HepG2 (cell line): ENCODE results near the gene ZBTB20. TPM values are rescaled to one million over a fixed set of nuclear protein-coding genes. Genes with fewer than 3 reads are reported as not detected.

ENCODE experiments used
- ATAC-seq: fragments of 200-7000 bp; cut with Tn5 transposase; 3 replicates; pipeline ENCODE4 v1.9.1; 2020; ENCODE audit warnings: mild to moderate bottlenecking, moderate library complexity
- BruUV-seq: library from RNA; stranded (reverse); fragments of 400-500 nt; replicated peaks from 2 replicates; lab custom pipeline; 2021; lab: Mats Ljungman, UMichigan
- CTCF ChIA-PET: fragments of 300-600 bp; formaldehyde crosslinking; extraction: SDS; loops from one replicate; lab custom pipeline; 2021; ENCODE audit warnings: low total read pairs, inconsistent platforms, low intra/inter-chr PET ratio; lab: Yijun Ruan, JAX
- POLR2A ChIA-PET: fragments of 350-600 bp; sonication (Branson Sonifier 250); formaldehyde crosslinking; loops from one replicate; lab custom pipeline; 2020; ENCODE audit warnings: antibody characterized with exemption, inconsistent platforms; lab: Yijun Ruan, JAX
- DNase-seq: peaks from one replicate; pipeline ENCODE4 v3.0.0-alpha.2; 2015; ENCODE audit warnings: low spot score
- FAIRE-seq: peaks from 3 replicates; lab custom pipeline; 2011; peaks lifted over from hg19 to GRCh38; lab: Jason Lieb, UNC
- H2AFZ ChIP-seq: one replicate; pipeline ENCODE4 v1.6.1; 2011; ENCODE audit warnings: low read length, inconsistent platforms
- H3K27ac ChIP-seq: fragments of 300-600 bp; 3 replicates; pipeline ENCODE4 v1.8.0; 2011; ENCODE audit warnings: mixed run types, mild to moderate bottlenecking, mixed read lengths, low read length, inconsistent platforms; ENCODE audit not compliant: insufficient read depth; ENCODE audit errors: extremely low read length
- H3K27me3 ChIP-seq, 2 experiments: fragments of 200-600 bp in 1 of 2; 2 replicates in 1 of 2; 3 replicates in 1 of 2; pipeline versions ENCODE4 v1.6.0 to v1.8.0; 2011; ENCODE audit warnings: low read length in 2 of 2, mild to moderate bottlenecking in 2 of 2, moderate library complexity in 2 of 2, inconsistent platforms in 1 of 2; ENCODE audit not compliant: insufficient read depth in 2 of 2, control insufficient read depth in 1 of 2
- H3K36me3 ChIP-seq, 2 experiments: fragments of 200-600 bp in 1 of 2; replicated peaks in 1 of 2; 2 replicates in 1 of 2; 3 replicates in 1 of 2; pipeline versions ENCODE4 v1.5.1 to v1.8.0; 2011; ENCODE audit warnings: low read length in 2 of 2, inconsistent platforms in 1 of 2; ENCODE audit not compliant: insufficient read depth in 2 of 2, control insufficient read depth in 1 of 2
- H3K4me1 ChIP-seq: 2 replicates; pipeline ENCODE4 v1.5.1; 2012; ENCODE audit warnings: low read length, inconsistent platforms; ENCODE audit not compliant: insufficient read depth
- H3K4me2 ChIP-seq: 2 replicates; pipeline ENCODE4 v1.6.0; 2011; ENCODE audit warnings: low read depth, low read length, inconsistent platforms
- H3K4me3 ChIP-seq, 3 experiments: fragments of 200-600 bp in 1 of 3; sonication (generic), shearing (Covaris generic) in 1 of 3; replicated peaks in 1 of 3; 2 replicates each; pipeline ENCODE4 v1.5.1; 2011 to 2016; ENCODE audit warnings: low read length in 3 of 3, inconsistent platforms in 2 of 3, low read depth in 2 of 3, mild to moderate bottlenecking in 2 of 3, control low read depth in 1 of 3, mixed read lengths in 1 of 3; ENCODE audit not compliant: insufficient read depth in 1 of 3
- H3K79me2 ChIP-seq: one replicate; pipeline ENCODE4 v1.6.1; 2011; ENCODE audit warnings: low read length, inconsistent platforms; ENCODE audit not compliant: insufficient read depth
- H3K9ac ChIP-seq: 2 replicates; pipeline ENCODE4 v1.6.0; 2011; ENCODE audit warnings: mild to moderate bottlenecking, low read depth, low read length, inconsistent platforms; ENCODE audit not compliant: insufficient read depth
- H3K9me3 ChIP-seq: 2 replicates; pipeline ENCODE4 v1.5.1; 2012; ENCODE audit warnings: mild to moderate bottlenecking, low read length
- H4K20me1 ChIP-seq: 2 replicates; pipeline ENCODE4 v1.6.0; 2011; ENCODE audit warnings: inconsistent platforms, mild to moderate bottlenecking, low read length, moderate library complexity; ENCODE audit not compliant: insufficient read depth
- BHLHE40 ChIP-seq: IDR thresholded peaks from 2 replicates; pipeline ENCODE4 v1.6.1; 2011; ENCODE audit warnings: low read length, improper control_type of control experiment
- HMG20B ChIP-seq: conservative IDR thresholded peaks from 2 replicates; pipeline ENCODE4 v1.6.1; 2016; ENCODE audit warnings: missing genetic modification reagents, missing compliant biosample characterization
- KMT2A ChIP-seq: sonication (generic); formaldehyde crosslinking; IDR thresholded peaks from 2 replicates; pipeline ENCODE4 v1.4.0; 2020; ENCODE audit warnings: missing genetic modification reagents
- NCOR1 ChIP-seq: fragments of 200-600 bp; sonication (generic); IDR thresholded peaks from 2 replicates; pipeline ENCODE4 v1.7.0; 2017; ENCODE audit warnings: antibody characterized with exemption, low read length, borderline replicate concordance
- NFKB2 ChIP-seq: sonication (generic); formaldehyde crosslinking; IDR thresholded peaks from 2 replicates; pipeline ENCODE4 v1.4.0; 2020; ENCODE audit warnings: missing genetic modification reagents, borderline replicate concordance
- RBM22 ChIP-seq: fragments of 200-400 bp; formaldehyde crosslinking; optimal IDR thresholded peaks from 2 replicates; pipeline ENCODE3; 2017; ENCODE audit warnings: mild to moderate bottlenecking, low read length, moderate library complexity
- RELA ChIP-seq: sonication (generic); formaldehyde crosslinking; IDR thresholded peaks from 2 replicates; pipeline ENCODE4 v1.4.0; 2020; ENCODE audit warnings: missing genetic modification reagents
- ZNF367 ChIP-seq: sonication (generic); formaldehyde crosslinking; IDR thresholded peaks from 2 replicates; pipeline ENCODE4 v1.4.0; 2020; ENCODE audit warnings: missing genetic modification reagents, borderline replicate concordance
- ZNF460 ChIP-seq: sonication (generic); formaldehyde crosslinking; IDR thresholded peaks from 2 replicates; pipeline ENCODE4 v1.5.1; 2020; ENCODE audit warnings: missing genetic modification reagents, mild to moderate bottlenecking, borderline replicate concordance
- WGBS: methylation state at CpG from one replicate; pipeline ENCODE4 v1.1.6; 2017; ENCODE audit warnings: low lambda C conversion rate; 5-methylcytosine and 5-hydroxymethylcytosine counted together
- in situ Hi-C: cut with HindIII; loops from 2 replicates; pipeline ENCODE4 v1.10.0; 2017; ENCODE audit warnings: low pct_unique_long_range_greater_than_20kb; ENCODE audit not compliant: extremely low pct_ligation_motif_present
- intact Hi-C: fragments of 100-400 bp; cut with micrococcal nuclease; formaldehyde crosslinking; loops from one replicate; pipeline ENCODE4 v1.10.0; 2022; ENCODE audit not compliant: unreplicated experiment
- polyA plus RNA-seq, 8 experiments: library from polyadenylated mRNA; depleted of rRNA in 3 of 8; stranded (reverse) in 7 of 8; unstranded in 1 of 8; fragments of >200 nt; fragmentation: Illumina TruSeq in 4 of 8; extraction: Trizol in 4 of 8; gene quantifications; 2 replicates each; pipeline versions ENCODE4 v1.2.1 to v1.2.3, GENCODE V29; 2011 to 2016; ENCODE audit warnings: low read depth in 4 of 8, missing spikeins in 1 of 8, mixed read lengths in 1 of 8; ENCODE audit not compliant: insufficient read depth in 1 of 8
- total RNA-seq, 5 experiments: library from RNA; depleted of rRNA; stranded (reverse); fragments of >200 nt; fragmentation: Illumina TruSeq; extraction: Trizol; gene quantifications; 2 replicates each; pipeline ENCODE4 v1.2.3, GENCODE V29; 2016; ENCODE audit warnings: low read depth in 1 of 5
- TF ChIP-seq, protein P1 (sequence below): sonication (generic); formaldehyde crosslinking; IDR thresholded peaks from 2 replicates; pipeline ENCODE4 v1.9.0; 2022; ENCODE audit warnings: missing genetic modification reagents, mild to moderate bottlenecking, borderline replicate concordance
- TF ChIP-seq, protein P2 (sequence below): sonication (generic); formaldehyde crosslinking; IDR thresholded peaks from 2 replicates; pipeline ENCODE4 v1.4.0; 2020; ENCODE audit warnings: missing genetic modification reagents, borderline replicate concordance

The ZBTB20 gene
- total and polyA plus RNA-seq, 2 of the 13 experiments (the other 11 are each of a cell fraction or from before 2014, with no cell fraction given), result 1.9 to 8.8 TPM

DNA sequence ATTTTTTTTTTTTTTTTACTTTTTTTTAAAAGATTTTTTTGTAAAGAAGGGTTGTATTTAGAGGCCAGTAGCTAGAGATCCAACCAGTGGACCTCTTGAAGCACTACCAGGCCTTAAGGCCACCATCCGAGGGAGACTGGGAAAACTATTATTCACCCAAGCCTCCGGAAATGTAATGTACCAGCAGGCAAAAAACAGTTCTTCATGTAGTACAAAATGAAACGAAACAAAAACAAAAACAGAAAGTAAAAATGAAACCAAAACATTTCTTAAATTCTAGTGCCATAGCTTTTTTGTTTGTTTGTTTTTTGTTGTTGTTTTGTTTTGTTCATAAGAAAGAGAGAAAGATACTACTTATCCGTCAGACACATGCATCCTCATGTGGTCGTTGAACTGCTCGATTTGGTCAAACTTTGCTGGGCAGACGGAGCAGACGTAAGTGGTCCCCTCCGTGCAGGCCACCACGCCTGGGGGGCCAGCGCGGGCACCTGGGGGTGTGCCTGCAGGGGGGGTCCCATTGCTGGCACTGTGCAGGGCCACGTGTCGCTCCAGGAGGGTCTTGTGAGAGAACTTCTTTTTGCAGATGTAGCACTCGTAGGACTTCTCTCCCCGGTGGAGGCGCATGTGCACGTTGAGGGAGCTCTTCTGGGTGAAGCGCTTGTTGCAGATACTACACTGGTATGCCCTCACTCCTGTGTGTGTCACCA is 808.3 kb downstream of the ZBTB20 start:
- no peak for FAIRE-seq
- TF ChIP-seq HMG20B (CRISPR knock-in tag), result no peak
- TF ChIP-seq ZNF367 (CRISPR knock-in tag), result no peak
- no peak for TF ChIP-seq RBM22
- no peak for TF ChIP-seq NFKB2 (CRISPR knock-in tag)
- no peak for TF ChIP-seq BHLHE40
- TF ChIP-seq NCOR1, result no peak
- TF ChIP-seq, protein P1, sequence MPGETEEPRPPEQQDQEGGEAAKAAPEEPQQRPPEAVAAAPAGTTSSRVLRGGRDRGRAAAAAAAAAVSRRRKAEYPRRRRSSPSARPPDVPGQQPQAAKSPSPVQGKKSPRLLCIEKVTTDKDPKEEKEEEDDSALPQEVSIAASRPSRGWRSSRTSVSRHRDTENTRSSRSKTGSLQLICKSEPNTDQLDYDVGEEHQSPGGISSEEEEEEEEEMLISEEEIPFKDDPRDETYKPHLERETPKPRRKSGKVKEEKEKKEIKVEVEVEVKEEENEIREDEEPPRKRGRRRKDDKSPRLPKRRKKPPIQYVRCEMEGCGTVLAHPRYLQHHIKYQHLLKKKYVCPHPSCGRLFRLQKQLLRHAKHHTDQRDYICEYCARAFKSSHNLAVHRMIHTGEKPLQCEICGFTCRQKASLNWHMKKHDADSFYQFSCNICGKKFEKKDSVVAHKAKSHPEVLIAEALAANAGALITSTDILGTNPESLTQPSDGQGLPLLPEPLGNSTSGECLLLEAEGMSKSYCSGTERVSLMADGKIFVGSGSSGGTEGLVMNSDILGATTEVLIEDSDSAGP (CRISPR knock-in tag), result no peak
- TF ChIP-seq RELA, result no peak
- no peak for TF ChIP-seq ZNF460 (CRISPR knock-in tag)
- TF ChIP-seq KMT2A (CRISPR knock-in tag), result no peak
- TF ChIP-seq, protein P2, sequence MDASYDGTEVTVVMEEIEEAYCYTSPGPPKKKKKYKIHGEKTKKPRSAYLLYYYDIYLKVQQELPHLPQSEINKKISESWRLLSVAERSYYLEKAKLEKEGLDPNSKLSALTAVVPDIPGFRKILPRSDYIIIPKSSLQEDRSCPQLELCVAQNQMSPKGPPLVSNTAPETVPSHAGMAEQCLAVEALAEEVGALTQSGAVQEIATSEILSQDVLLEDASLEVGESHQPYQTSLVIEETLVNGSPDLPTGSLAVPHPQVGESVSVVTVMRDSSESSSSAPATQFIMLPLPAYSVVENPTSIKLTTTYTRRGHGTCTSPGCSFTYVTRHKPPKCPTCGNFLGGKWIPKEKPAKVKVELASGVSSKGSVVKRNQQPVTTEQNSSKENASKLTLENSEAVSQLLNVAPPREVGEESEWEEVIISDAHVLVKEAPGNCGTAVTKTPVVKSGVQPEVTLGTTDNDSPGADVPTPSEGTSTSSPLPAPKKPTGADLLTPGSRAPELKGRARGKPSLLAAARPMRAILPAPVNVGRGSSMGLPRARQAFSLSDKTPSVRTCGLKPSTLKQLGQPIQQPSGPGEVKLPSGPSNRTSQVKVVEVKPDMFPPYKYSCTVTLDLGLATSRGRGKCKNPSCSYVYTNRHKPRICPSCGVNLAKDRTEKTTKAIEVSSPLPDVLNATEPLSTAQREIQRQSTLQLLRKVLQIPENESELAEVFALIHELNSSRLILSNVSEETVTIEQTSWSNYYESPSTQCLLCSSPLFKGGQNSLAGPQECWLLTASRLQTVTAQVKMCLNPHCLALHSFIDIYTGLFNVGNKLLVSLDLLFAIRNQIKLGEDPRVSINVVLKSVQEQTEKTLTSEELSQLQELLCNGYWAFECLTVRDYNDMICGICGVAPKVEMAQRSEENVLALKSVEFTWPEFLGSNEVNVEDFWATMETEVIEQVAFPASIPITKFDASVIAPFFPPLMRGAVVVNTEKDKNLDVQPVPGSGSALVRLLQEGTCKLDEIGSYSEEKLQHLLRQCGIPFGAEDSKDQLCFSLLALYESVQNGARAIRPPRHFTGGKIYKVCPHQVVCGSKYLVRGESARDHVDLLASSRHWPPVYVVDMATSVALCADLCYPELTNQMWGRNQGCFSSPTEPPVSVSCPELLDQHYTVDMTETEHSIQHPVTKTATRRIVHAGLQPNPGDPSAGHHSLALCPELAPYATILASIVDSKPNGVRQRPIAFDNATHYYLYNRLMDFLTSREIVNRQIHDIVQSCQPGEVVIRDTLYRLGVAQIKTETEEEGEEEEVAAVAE (CRISPR knock-in tag), result no peak
- TF ChIP-seq, all 625 proteins: peak for 0
- no peaks in the 10 kb centered on the region for H4K20me1 ChIP-seq
- H3K4me1 ChIP-seq, result no peaks in the 10 kb centered on the region
- DNase-seq, result no peak
- in situ Hi-C loops (no loop called here), intact Hi-C loops (no loop called here)
- ChIA-PET CTCF (no interaction called here), POLR2A (no interaction called here)
- WGBS, result 95% methylated on average over 19 of the region's 19 CpGs
- no peaks in the 10 kb centered on the region for H3K79me2 ChIP-seq
- H3K9ac ChIP-seq, result no peak overlapping the region
- H3K27me3 ChIP-seq, result no peaks in the 10 kb centered on the region
- H3K9me3 ChIP-seq, result no peaks in the 10 kb centered on the region
- H3K27ac ChIP-seq, result no peak overlapping the region
- H2AFZ ChIP-seq, result no peak overlapping the region
- H3K4me3 ChIP-seq, result no peak overlapping the region
- no peak for ATAC-seq
- BruUV-seq, result no TSS peak
- peaks cover 2 to 13% of the 10 kb centered on the region in 2 experiments; a peak in 3 of 5 replicates for H3K36me3 ChIP-seq
- no peak overlapping the region for H3K4me2 ChIP-seq
